ENCODE measurements around the gene GSE1.

GSE1 gene

GRCh38 chr16:85645021-85645589 is 32.0 kb downstream of the GSE1 start:
- no peak for DNase-seq (ENCODE audit: low read depth in 2 of 2)

DNA sequence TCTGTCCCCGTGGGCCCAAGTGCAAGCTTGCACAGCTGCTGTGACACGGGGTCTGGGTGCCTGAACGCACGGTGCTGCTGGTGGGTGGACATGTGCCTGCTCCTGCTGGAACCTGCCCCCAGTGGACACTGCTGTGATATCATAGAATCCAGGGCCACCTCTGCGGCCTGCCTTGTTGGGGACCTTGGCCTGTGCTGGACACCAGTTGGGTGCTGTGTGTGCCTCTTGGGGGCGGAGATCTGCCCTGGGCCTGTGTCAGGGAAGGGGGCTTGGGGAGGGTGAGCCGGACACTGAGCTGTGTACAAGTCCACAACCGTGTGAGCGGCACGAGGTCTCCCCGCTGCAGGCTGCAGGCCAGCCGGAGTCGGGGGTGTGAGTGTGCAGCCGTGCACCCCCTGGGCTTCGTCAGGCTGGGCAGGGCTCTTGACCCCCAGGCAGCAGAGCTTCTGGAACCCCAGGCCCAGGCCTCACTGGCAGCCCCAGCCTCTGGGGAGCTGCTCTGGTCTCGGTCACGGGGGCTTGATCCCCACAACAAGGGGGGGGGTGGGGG is 33.3 kb downstream of the GSE1 start:
- DNase-seq (ENCODE audit: low read depth in 2 of 2): no peak

DNA sequence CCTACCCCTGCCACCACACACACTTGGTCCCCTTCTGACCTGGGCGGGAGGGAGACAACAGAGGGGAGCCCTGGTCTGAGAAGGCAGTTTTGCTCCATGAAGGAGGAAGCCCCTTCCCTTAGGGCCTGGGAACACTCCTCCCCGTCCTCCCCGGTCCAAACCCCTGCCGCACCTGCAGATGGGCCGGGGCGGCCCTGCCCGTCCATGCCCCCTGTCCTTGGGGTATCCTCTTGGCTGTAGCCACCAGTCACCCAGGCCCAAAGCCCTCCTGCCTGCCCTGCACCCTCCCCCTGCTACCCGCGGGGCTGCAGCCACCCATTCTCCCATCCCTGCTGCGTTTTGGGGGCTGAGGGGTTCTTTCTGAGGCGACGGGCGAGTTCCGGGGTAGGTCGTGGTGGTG is 33.9 kb downstream of the GSE1 start:
- DNase-seq (ENCODE audit: low read depth in 2 of 2): no peak

- no peak for DNase-seq (ENCODE audit: low read depth in 2 of 2)
Measured at GRCh38 chr16:85648070-85648714, 35.1 kb downstream of the GSE1 start.

DNA sequence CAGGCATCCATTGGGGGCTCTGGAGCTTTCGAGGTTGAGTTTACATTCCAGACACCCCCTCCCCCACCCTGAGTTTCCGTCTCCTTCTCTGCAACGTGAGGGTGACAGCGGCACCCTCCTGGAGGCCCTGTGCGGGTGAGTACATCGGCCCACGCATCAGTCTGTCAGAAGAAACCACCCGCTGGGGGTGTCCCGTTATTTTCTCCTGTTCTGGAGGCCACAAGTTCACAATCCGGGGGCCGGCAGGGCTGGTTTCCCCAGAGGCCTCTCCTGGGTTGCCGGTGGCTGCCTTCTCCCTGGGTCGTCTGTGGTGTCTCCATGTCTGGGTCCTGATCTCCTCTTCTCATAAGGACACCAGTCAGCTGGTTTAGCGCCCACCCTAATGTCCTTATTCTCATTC is 35.7 kb downstream of the GSE1 start:
- no peak for DNase-seq (ENCODE audit: low read depth in 2 of 2)

GRCh38 chr16:85649411-85650134 is 36.5 kb downstream of the GSE1 start:
- no peak for DNase-seq (ENCODE audit: low read depth in 2 of 2)

- no peak for DNase-seq (ENCODE audit: low read depth in 2 of 2)
Measured at GRCh38 chr16:85650135-85650843, 37.2 kb downstream of the GSE1 start.

DNA sequence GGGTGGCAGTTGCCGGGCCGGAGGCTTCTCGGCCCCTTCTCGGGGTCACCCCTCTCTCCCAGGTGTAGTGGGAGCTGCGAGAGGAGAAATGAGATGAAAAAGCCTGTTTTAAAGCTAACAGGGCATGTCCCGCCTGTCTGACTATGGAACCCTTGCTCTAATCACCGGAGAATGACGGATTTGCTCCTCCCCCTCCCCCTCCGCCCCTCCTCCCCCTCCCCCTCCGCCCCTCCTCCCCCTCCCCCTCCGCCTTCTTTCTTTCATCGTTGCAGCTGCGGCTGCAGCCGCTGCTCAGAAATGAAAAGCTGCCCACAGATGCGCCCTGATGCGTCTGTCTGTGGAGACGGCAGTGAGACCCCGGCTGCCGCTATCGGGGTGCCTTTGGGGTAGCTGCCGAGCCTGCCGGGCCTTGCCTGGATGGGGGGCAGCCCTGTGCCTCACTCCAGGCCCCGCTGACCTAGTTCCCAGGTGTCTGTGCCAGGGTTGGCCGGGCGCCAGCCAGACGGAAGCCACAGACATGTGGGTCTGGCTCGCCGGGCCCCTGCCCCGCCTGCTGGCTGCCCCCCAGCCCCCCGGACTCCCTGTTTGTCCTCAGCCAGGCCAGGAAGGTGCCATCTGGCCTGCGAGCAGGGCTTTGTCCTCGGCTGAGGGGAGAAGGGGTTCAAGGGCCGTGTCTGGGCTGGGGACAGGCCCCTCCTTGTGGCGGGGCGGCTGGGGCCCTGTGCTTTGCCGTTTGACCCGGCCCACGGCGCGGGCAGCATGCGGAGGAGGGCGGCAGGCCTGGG is 37.9 kb downstream of the GSE1 start:
- no peak for DNase-seq (ENCODE audit: low read depth in 2 of 2)

- DNase-seq (ENCODE audit: low read depth in 2 of 2): no peak
Measured at GRCh38 chr16:85651629-85652430, 38.7 kb downstream of the GSE1 start.

DNA sequence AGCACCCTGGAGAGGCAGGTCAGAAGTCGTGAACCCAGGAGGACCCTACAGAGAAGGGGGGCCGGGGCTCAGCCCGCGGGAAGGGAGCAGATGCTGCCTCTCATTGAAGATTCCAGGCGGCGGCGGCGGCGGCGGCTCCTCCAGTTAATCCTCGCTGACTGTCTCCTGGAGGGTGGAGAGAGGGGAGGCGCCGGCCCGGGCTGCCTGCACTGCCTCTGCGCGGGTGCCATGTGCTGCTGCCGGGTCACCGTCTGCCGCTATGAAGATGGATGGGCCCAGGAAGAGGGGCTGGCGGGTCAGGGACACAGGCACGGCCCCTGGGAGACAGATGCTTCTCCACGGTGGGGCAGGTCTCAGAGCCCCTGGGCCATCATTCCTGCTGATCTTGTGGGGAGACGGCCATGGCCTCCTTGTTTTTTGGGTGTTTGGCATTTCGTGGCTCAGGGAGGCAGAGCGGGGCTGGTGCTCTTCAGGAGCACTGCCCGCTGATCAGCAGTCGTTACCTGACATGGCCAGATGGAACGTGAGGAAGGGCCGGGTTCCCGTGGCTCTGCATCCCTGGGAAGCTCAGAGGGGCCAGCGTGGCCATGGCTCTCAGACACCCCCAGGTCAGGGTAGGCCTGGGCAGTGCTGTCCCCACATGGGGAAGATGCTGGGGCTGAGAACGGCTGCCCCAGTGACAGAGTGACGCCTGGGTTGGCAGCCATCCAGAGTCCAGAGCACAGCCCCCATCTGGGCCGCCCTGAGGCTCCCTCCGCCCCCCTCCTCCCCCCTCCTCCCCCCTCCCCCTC is 39.5 kb downstream of the GSE1 start:
- no peak for DNase-seq (ENCODE audit: low read depth in 2 of 2)

- DNase-seq (ENCODE audit: low read depth in 2 of 2): no peak
Measured at GRCh38 chr16:85653290-85653891, 40.3 kb downstream of the GSE1 start.

- no peak for DNase-seq (ENCODE audit: low read depth in 2 of 2)
Measured at GRCh38 chr16:85654251-85655095, 41.4 kb downstream of the GSE1 start.

GRCh38 chr16:85655216-85656129 is 42.4 kb downstream of the GSE1 start:
- no peak for DNase-seq (ENCODE audit: low read depth in 2 of 2)

GRCh38 chr16:85656351-85657266 is 43.5 kb downstream of the GSE1 start:
- DNase-seq (ENCODE audit: low read depth in 2 of 2): no peak

DNA sequence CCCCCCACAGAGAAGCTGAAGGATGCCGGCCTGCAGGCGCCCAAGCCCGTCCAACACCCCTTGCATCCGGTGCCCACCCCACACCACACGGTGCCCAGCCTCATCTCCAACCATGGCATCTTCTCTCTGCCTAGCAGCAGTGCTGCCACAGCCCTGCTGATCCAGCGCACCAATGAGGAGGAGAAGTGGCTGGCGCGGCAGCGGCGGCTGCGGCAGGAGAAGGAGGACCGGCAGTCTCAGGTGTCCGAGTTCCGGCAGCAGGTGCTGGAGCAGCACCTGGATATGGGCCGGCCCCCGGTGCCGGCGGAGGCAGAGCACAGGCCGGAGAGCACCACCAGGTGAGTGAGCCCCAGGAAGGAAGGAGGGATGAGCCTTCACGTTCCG is 44.1 kb downstream of the GSE1 start:
- DNase-seq (ENCODE audit: low read depth in 2 of 2): no peak

- no peak for DNase-seq (ENCODE audit: low read depth in 2 of 2)
Measured at GRCh38 chr16:85657996-85658395, 44.9 kb downstream of the GSE1 start.

Data from stimulated activated CD4-positive, alpha-beta T cell treated with anti-CD3 and anti-CD28 coated beads, Interleukin-15, amount 100 ng/mL, for 48 hours (primary cell).